Measurements from ENCODE around the gene STK33. TPM values are rescaled to one million over a fixed set of nuclear protein-coding genes. Genes with fewer than 3 reads are reported as not detected.

STK33 gene
- total RNA-seq, 3 donors from 2014 or later: 0.90 to 15.1 (median 3.4) TPM

DNA sequence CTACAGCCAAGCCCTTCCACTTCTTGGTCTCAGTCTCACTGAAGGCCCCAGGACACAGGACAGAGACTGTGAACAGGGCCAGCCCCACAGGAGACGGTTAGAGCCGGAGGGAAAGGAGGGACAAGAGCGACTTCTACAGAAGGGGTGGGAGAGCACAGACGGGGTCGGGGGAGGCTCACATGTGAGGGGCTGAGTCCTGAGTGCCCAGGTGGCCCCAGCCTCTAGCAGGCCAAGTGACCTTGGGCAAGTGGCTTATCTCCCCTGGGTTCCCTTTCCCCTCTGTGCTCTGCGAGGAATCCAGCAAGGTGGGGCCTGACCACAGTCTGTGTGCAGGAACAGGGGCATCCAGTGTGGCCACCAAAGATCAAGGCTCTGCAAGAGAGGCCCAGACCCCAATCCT, 227.7 kb downstream of the STK33 start:
- Histone ChIP-seq H3K4me3 (no peak overlapping the region), H3K9me3 (no peaks in the 10 kb centered on the region), H3K36me3 (ENCODE audit: low read depth) (no peaks in the 10 kb centered on the region), H3K4me1 (ENCODE audit: low read depth) (no peaks in the 10 kb centered on the region)
- ATAC-seq (no peak), DNase-seq (no peak)
- TF ChIP-seq CTCF (IDR thresholded peaks at IDR 0.05): no peak
- intact Hi-C loops (cut with DNase I, micrococcal nuclease): no loop called here

- Histone ChIP-seq H3K4me1 (ENCODE audit: low read depth) (no peaks in the 10 kb centered on the region), H3K9me3 (no peaks in the 10 kb centered on the region), H3K36me3 (ENCODE audit: low read depth) (no peaks in the 10 kb centered on the region), H3K4me3 (no peak overlapping the region)
- intact Hi-C loops (cut with DNase I, micrococcal nuclease): no loop called here
- no peak for ATAC-seq
- no peak for TF ChIP-seq CTCF (IDR thresholded peaks at IDR 0.05)
- no peak for DNase-seq
Observed at GRCh38 chr11:8365216-8365941, 228.6 kb downstream of the STK33 start.

DNA sequence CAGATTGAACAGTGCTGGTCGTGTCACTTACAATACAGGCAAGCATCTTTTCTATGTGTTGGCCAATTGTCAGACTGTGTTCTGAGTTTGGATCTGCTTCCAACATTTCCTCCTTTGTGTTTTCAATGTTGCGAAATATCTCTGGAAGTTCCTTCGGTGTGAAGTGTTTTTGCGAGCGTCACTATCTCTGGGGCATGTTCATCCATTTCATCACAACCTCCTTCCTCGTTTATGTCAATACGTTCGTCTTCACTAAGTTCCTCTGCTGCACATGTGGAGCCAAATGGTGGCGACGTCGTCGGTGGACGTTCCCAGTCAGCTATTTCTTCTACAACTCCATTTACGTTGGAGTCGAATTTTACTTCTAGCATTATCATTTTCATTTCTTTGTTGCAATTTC, 230.1 kb downstream of the STK33 start:
- H3K4me1 ChIP-seq (ENCODE audit: low read depth): no peaks in the 10 kb centered on the region
- intact Hi-C loops (cut with DNase I, micrococcal nuclease): no loop called here
- ATAC-seq: no peak

DNA sequence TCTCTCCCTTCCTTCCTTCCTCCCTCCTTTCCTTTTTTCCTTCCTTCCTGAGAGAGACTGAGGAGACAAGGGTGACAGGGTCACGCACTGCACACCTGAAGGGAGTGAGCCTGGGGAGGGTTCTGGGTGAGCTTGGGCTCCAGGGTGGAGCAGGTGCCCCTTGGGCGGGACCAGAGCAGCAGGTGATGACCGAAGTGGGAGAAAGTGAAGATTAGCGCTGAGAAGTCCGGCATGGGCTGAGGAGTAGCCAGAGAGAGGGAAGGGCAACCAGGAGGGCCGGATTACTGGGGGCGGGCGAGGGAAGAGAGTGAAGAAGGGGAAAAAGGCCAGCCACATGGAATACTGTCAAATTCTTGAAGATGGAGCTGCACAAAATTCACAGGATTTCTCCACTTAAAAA, 231.1 kb downstream of the STK33 start:
- DNase-seq (no peak), ATAC-seq (no peak)
- Histone ChIP-seq H3K4me3 (no peak overlapping the region), H3K36me3 (ENCODE audit: low read depth) (no peaks in the 10 kb centered on the region), H3K4me1 (ENCODE audit: low read depth) (no peaks in the 10 kb centered on the region), H3K9me3 (no peaks in the 10 kb centered on the region)
- TF ChIP-seq CTCF (IDR thresholded peaks at IDR 0.05): no peak
- intact Hi-C loops (cut with DNase I, micrococcal nuclease): no loop called here

More for the DNA sequence above, 230.1 kb downstream of the STK33 start:
- H3K4me3 ChIP-seq: no peak overlapping the region
- no peaks in the 10 kb centered on the region for H3K36me3 ChIP-seq (ENCODE audit: low read depth)
- DNase-seq: no peak
- H3K9me3 ChIP-seq: no peaks in the 10 kb centered on the region
- TF ChIP-seq CTCF (IDR thresholded peaks at IDR 0.05): no peak

- Histone ChIP-seq H3K4me1 (ENCODE audit: low read depth) (no peaks in the 10 kb centered on the region), H3K9me3 (no peaks in the 10 kb centered on the region), H3K4me3 (no peak overlapping the region), H3K36me3 (ENCODE audit: low read depth) (no peaks in the 10 kb centered on the region)
- DNase-seq (no peak), ATAC-seq (no peak)
- no peak for TF ChIP-seq CTCF (IDR thresholded peaks at IDR 0.05)
- intact Hi-C loops (cut with DNase I, micrococcal nuclease): no loop called here
Observed at GRCh38 chr11:8362491-8362890, 231.5 kb downstream of the STK33 start.
